GM12878 (cell line): ENCODE measurements around the gene SLC31A1. TPM values are rescaled to one million over a fixed set of nuclear protein-coding genes. Genes with fewer than 3 reads are reported as not detected.

ENCODE experiments used
- BMI1 ChIP-seq: fragments of 450-650 bp; IDR thresholded peaks from 2 replicates; pipeline ENCODE4 v1.6.1; 2016; ENCODE audit warnings: mild to moderate bottlenecking, moderate library complexity, borderline replicate concordance
- ESRRA ChIP-seq: IDR thresholded peaks from 2 replicates; pipeline ENCODE4 v1.6.1; 2012; ENCODE audit warnings: mild to moderate bottlenecking, low read length, improper control_type of control experiment
- EZH2 ChIP-seq: IDR thresholded peaks from 2 replicates; pipeline ENCODE4 v1.6.1; 2012; ENCODE audit warnings: low read depth, mild to moderate bottlenecking, control low read depth, inconsistent platforms, low read length, borderline replicate concordance; ENCODE audit not compliant: control insufficient read depth
- HDAC6 ChIP-seq: fragments of 200-600 bp; sonication (generic); IDR thresholded peaks from one replicate; pipeline ENCODE4 v1.8.0; 2017; ENCODE audit warnings: antibody characterized with exemption; ENCODE audit not compliant: unreplicated experiment
- IKZF2 ChIP-seq, 2 experiments: fragments of 450-650 bp; IDR thresholded peaks; 2 replicates each; pipeline ENCODE4 v1.6.1; 2017; ENCODE audit warnings: mild to moderate bottlenecking in 2 of 2, moderate library complexity in 2 of 2
- MEF2A ChIP-seq: IDR thresholded peaks from 2 replicates; pipeline ENCODE4 v1.6.1; 2011; ENCODE audit warnings: low read depth, mild to moderate bottlenecking, low read length, moderate library complexity; ENCODE audit not compliant: insufficient read depth
- NR2C1 ChIP-seq: fragments of 450-650 bp; IDR thresholded peaks from 2 replicates; pipeline ENCODE4 v1.6.1; 2017; ENCODE audit warnings: antibody characterized with exemption, mild to moderate bottlenecking, moderate library complexity
- RBBP5 ChIP-seq: fragments of 200-600 bp; sonication (generic); conservative IDR thresholded peaks from 2 replicates; pipeline ENCODE4 v1.6.1; 2016
- RELA ChIP-seq: fragments of 450-650 bp; IDR thresholded peaks from 2 replicates; pipeline ENCODE4 v1.8.0; 2014; ENCODE audit warnings: borderline replicate concordance; ENCODE audit not compliant: partially characterized antibody
- SPI1 ChIP-seq: IDR thresholded peaks from 2 replicates; pipeline ENCODE4 v1.6.1; 2011; ENCODE audit warnings: low read depth, mild to moderate bottlenecking, low read length, moderate library complexity, borderline replicate concordance; ENCODE audit not compliant: insufficient read depth
- TBL1XR1 ChIP-seq: IDR thresholded peaks from 2 replicates; pipeline ENCODE4 v1.6.1; 2012; ENCODE audit warnings: low read depth, low read length, improper control_type of control experiment
- TCF3 ChIP-seq: IDR thresholded peaks from 2 replicates; pipeline ENCODE4 v1.6.1; 2012; ENCODE audit warnings: low read depth, mild to moderate bottlenecking, low read length, borderline replicate concordance; ENCODE audit not compliant: insufficient read depth
- ZNF207 ChIP-seq: fragments of 450-650 bp; IDR thresholded peaks from 2 replicates; pipeline ENCODE4 v1.6.1; 2014; ENCODE audit warnings: antibody characterized with exemption, mild to moderate bottlenecking, borderline replicate concordance
- polyA plus RNA-seq, 11 experiments: library from polyadenylated mRNA; depleted of rRNA in 4 of 11; unstranded in 6 of 11; stranded (reverse) in 5 of 11; fragments of >200 nt; fragmentation: Nextera tagmentation in 4 of 11; fragmentation: Illumina TruSeq in 1 of 11; extraction: Ambion mirVana in 4 of 11; extraction: Trizol in 1 of 11; gene quantifications; 1 replicate in 1 of 11; 2 replicates in 10 of 11; pipeline versions ENCODE4 v1.2.1 to v1.2.3, GENCODE V29; 2011 to 2016; ENCODE audit warnings: inconsistent platforms in 2 of 11, missing spikeins in 2 of 11, low read depth in 1 of 11
- total RNA-seq, 4 experiments: library from RNA; depleted of rRNA in 3 of 4; stranded (reverse); fragments of >200 nt in 3 of 4; fragmentation: Illumina TruSeq in 1 of 4; extraction: Trizol in 1 of 4; gene quantifications; 2 replicates each; pipeline versions ENCODE4 v1.2.1 to v1.2.3, GENCODE V29; 2013 to 2021
- TF ChIP-seq, protein P1 (sequence below): IDR thresholded peaks from 2 replicates; pipeline ENCODE4 v1.6.1; 2011; ENCODE audit warnings: borderline replicate concordance, low read depth, mild to moderate bottlenecking, moderate library complexity, mixed read lengths, low read length; ENCODE audit not compliant: insufficient read depth; ENCODE audit errors: extremely low read length
- TF ChIP-seq, protein P2 (sequence below): fragments of 450-650 bp; IDR thresholded peaks from 2 replicates; pipeline ENCODE4 v1.6.1; 2016; ENCODE audit warnings: mild to moderate bottlenecking
- TF ChIP-seq, protein P3 (sequence below): fragments of 450-650 bp; IDR thresholded peaks from 2 replicates; pipeline ENCODE4 v1.6.1; 2016; ENCODE audit warnings: mild to moderate bottlenecking
- TF ChIP-seq, protein P4 (sequence below): fragments of 450-650 bp; formaldehyde crosslinking; IDR thresholded peaks from 2 replicates; pipeline ENCODE4 v1.4.0; 2020; ENCODE audit warnings: mild to moderate bottlenecking, moderate library complexity
- TF ChIP-seq, protein P5 (sequence below): fragments of 450-650 bp; IDR thresholded peaks from 2 replicates; pipeline ENCODE4 v1.6.1; 2017; ENCODE audit warnings: low read depth, mild to moderate bottlenecking, moderate library complexity
- TF ChIP-seq, protein P6 (sequence below): IDR thresholded peaks from 2 replicates; pipeline ENCODE4 v1.6.1; 2011; ENCODE audit warnings: low read depth, low read length, improper control_type of control experiment, borderline replicate concordance
- TF ChIP-seq, protein P7 (sequence below): IDR thresholded peaks from 2 replicates; pipeline ENCODE4 v1.6.1; 2012; ENCODE audit warnings: low read depth, low read length, improper control_type of control experiment

The SLC31A1 gene
- total and polyA plus RNA-seq, 10 of the 15 experiments (the other 5 are each of a cell fraction or from before 2014, with no cell fraction given) = 7.3 to 16.2 (median 10.5) TPM

DNA sequence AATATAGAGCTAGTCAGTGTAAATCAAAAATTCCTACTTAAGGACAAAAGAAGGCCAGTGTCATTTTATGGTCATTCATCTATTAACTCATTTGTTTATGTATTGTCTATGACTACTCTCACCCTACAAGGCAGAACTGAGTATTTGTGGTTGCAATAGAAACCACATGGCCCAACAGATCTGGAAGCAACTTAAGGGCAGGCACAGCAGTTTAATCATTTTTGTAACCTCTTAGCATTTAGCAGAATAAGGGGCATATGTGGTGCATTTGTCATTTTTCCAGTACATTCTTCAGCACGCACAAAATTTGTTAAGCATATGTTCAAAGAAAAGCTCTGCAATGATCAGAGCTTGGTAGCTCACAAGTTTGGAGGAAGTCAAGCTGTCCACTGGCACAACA, 1.4 kb upstream of the SLC31A1 start (continued):
- TF ChIP-seq BMI1 = no peak
- TF ChIP-seq ZNF207 = no peak
- TF ChIP-seq EZH2 = no peak
- TF ChIP-seq, protein P1, sequence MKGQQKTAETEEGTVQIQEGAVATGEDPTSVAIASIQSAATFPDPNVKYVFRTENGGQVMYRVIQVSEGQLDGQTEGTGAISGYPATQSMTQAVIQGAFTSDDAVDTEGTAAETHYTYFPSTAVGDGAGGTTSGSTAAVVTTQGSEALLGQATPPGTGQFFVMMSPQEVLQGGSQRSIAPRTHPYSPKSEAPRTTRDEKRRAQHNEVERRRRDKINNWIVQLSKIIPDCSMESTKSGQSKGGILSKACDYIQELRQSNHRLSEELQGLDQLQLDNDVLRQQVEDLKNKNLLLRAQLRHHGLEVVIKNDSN = no peak
- TF ChIP-seq, protein P2, sequence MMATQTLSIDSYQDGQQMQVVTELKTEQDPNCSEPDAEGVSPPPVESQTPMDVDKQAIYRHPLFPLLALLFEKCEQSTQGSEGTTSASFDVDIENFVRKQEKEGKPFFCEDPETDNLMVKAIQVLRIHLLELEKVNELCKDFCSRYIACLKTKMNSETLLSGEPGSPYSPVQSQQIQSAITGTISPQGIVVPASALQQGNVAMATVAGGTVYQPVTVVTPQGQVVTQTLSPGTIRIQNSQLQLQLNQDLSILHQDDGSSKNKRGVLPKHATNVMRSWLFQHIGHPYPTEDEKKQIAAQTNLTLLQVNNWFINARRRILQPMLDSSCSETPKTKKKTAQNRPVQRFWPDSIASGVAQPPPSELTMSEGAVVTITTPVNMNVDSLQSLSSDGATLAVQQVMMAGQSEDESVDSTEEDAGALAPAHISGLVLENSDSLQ = no peak
- TF ChIP-seq, protein P3, sequence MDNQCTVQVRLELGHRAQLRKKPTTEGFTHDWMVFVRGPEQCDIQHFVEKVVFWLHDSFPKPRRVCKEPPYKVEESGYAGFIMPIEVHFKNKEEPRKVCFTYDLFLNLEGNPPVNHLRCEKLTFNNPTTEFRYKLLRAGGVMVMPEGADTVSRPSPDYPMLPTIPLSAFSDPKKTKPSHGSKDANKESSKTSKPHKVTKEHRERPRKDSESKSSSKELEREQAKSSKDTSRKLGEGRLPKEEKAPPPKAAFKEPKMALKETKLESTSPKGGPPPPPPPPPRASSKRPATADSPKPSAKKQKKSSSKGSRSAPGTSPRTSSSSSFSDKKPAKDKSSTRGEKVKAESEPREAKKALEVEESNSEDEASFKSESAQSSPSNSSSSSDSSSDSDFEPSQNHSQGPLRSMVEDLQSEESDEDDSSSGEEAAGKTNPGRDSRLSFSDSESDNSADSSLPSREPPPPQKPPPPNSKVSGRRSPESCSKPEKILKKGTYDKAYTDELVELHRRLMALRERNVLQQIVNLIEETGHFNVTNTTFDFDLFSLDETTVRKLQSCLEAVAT = peak; percentile 66; the same call in 1 of the 2 replicates
- TF ChIP-seq HDAC6 = no peak
- TF ChIP-seq, protein P4, sequence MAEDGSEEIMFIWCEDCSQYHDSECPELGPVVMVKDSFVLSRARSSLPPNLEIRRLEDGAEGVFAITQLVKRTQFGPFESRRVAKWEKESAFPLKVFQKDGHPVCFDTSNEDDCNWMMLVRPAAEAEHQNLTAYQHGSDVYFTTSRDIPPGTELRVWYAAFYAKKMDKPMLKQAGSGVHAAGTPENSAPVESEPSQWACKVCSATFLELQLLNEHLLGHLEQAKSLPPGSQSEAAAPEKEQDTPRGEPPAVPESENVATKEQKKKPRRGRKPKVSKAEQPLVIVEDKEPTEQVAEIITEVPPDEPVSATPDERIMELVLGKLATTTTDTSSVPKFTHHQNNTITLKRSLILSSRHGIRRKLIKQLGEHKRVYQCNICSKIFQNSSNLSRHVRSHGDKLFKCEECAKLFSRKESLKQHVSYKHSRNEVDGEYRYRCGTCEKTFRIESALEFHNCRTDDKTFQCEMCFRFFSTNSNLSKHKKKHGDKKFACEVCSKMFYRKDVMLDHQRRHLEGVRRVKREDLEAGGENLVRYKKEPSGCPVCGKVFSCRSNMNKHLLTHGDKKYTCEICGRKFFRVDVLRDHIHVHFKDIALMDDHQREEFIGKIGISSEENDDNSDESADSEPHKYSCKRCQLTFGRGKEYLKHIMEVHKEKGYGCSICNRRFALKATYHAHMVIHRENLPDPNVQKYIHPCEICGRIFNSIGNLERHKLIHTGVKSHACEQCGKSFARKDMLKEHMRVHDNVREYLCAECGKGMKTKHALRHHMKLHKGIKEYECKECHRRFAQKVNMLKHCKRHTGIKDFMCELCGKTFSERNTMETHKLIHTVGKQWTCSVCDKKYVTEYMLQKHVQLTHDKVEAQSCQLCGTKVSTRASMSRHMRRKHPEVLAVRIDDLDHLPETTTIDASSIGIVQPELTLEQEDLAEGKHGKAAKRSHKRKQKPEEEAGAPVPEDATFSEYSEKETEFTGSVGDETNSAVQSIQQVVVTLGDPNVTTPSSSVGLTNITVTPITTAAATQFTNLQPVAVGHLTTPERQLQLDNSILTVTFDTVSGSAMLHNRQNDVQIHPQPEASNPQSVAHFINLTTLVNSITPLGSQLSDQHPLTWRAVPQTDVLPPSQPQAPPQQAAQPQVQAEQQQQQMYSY (CRISPR knock-in tag) = no peak
- TF ChIP-seq SPI1 = peak; percentile 80; the same call in 1 of the 2 replicates
- TF ChIP-seq, protein P5, sequence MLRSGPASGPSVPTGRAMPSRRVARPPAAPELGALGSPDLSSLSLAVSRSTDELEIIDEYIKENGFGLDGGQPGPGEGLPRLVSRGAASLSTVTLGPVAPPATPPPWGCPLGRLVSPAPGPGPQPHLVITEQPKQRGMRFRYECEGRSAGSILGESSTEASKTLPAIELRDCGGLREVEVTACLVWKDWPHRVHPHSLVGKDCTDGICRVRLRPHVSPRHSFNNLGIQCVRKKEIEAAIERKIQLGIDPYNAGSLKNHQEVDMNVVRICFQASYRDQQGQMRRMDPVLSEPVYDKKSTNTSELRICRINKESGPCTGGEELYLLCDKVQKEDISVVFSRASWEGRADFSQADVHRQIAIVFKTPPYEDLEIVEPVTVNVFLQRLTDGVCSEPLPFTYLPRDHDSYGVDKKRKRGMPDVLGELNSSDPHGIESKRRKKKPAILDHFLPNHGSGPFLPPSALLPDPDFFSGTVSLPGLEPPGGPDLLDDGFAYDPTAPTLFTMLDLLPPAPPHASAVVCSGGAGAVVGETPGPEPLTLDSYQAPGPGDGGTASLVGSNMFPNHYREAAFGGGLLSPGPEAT = peak; percentile 47; the same call in 1 of the 2 replicates
- no peak for TF ChIP-seq TCF3
- no peak for TF ChIP-seq NR2C1
- TF ChIP-seq RBBP5 = no peak
- peak; percentile 69; the same call in 1 of the 2 replicates for TF ChIP-seq TBL1XR1
- TF ChIP-seq, protein P6, sequence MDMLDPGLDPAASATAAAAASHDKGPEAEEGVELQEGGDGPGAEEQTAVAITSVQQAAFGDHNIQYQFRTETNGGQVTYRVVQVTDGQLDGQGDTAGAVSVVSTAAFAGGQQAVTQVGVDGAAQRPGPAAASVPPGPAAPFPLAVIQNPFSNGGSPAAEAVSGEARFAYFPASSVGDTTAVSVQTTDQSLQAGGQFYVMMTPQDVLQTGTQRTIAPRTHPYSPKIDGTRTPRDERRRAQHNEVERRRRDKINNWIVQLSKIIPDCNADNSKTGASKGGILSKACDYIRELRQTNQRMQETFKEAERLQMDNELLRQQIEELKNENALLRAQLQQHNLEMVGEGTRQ = peak; percentile 15; the same call in 1 of the 2 replicates
- no peak for TF ChIP-seq ESRRA
- 0 out of 2 replicates have a peak, but pooled peaks have one; percentile 57 for TF ChIP-seq MEF2A
- TF ChIP-seq, protein P7, sequence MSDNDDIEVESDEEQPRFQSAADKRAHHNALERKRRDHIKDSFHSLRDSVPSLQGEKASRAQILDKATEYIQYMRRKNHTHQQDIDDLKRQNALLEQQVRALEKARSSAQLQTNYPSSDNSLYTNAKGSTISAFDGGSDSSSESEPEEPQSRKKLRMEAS = no peak
- peak; percentile 13 to 47; a peak in 3 of 4 replicates for TF ChIP-seq IKZF2 (IDR thresholded peaks at IDR 0.05)
- no peak for TF ChIP-seq RELA
